ENCODE data around the gene ACTRT3. TPM values are rescaled to one million over a fixed set of nuclear protein-coding genes. Genes with fewer than 3 reads are reported as not detected.

The ACTRT3 gene
- total RNA-seq, 1 donor from 2014 or later = 0.32 TPM

DNA sequence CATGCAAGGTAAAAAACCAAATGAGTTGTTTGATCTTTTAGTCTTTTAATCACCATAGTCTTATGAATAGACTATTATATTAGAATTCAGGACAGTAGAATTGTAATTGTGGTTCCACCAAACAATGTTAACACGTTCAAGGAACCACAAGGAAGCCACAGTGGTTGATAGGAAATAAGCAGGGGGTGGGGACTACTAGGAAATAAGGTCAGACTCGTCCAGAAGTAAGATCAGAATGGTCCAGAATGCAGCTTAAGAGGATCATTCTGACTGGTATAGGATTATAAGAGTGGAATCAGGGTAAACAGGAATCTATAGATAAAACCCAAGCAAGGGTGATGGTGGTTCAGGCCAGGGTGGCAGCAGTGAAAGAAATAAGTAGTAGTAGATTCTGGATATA lies 11.4 kb upstream of the ACTRT3 start:
- H3K27me3 ChIP-seq = no peaks in the 10 kb centered on the region
- no peak overlapping the region for H3K27ac ChIP-seq
- H3K9me3 ChIP-seq = no peaks in the 10 kb centered on the region
- intact Hi-C loops (cut with DNase I) = no loop called here
- TF ChIP-seq, protein P1, sequence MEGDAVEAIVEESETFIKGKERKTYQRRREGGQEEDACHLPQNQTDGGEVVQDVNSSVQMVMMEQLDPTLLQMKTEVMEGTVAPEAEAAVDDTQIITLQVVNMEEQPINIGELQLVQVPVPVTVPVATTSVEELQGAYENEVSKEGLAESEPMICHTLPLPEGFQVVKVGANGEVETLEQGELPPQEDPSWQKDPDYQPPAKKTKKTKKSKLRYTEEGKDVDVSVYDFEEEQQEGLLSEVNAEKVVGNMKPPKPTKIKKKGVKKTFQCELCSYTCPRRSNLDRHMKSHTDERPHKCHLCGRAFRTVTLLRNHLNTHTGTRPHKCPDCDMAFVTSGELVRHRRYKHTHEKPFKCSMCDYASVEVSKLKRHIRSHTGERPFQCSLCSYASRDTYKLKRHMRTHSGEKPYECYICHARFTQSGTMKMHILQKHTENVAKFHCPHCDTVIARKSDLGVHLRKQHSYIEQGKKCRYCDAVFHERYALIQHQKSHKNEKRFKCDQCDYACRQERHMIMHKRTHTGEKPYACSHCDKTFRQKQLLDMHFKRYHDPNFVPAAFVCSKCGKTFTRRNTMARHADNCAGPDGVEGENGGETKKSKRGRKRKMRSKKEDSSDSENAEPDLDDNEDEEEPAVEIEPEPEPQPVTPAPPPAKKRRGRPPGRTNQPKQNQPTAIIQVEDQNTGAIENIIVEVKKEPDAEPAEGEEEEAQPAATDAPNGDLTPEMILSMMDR (IDR thresholded peaks at IDR 0.05) = no peak
- no peaks in the 10 kb centered on the region for H3K4me1 ChIP-seq
- H3K36me3 ChIP-seq = peaks cover 57 to 65% of the 10 kb centered on the region in 2 donors
- H3K4me3 ChIP-seq = no peak overlapping the region
- no peak for DNase-seq (ENCODE audit: low spot score in 2 of 2)

DNA sequence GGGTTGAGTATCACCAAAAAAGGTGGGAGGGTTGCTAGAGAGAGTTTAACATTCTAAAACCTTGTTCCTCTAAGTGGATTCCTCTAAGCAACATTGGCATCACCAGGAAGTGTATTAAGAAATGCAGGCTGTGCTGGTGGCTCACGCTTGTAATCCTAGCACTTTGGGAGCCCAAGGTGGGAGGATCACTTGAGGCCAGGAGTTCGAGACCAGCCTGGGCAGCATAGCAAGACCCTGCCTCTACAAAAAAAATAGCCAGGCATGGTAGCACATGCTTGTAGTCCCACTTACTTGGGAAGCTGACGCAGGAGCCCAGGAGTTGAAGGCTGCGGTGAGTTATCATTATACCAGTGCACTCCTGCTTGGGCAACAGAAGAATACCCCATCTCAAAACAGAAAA lies 8.5 kb upstream of the ACTRT3 start:
- DNase-seq (ENCODE audit: low spot score in 2 of 2) = no peak
- Histone ChIP-seq H3K27me3 (no peaks in the 10 kb centered on the region), H3K27ac (no peak overlapping the region), H3K4me3 (no peak overlapping the region), H3K9me3 (no peaks in the 10 kb centered on the region), H3K4me1 (peaks cover 7 to 14% of the 10 kb centered on the region in 2 donors), H3K36me3 (peaks cover 52 to 59% of the 10 kb centered on the region in 2 donors)
- TF ChIP-seq, protein P1 (IDR thresholded peaks at IDR 0.05) = no peak
- intact Hi-C loops (cut with DNase I) = no loop called here

DNA sequence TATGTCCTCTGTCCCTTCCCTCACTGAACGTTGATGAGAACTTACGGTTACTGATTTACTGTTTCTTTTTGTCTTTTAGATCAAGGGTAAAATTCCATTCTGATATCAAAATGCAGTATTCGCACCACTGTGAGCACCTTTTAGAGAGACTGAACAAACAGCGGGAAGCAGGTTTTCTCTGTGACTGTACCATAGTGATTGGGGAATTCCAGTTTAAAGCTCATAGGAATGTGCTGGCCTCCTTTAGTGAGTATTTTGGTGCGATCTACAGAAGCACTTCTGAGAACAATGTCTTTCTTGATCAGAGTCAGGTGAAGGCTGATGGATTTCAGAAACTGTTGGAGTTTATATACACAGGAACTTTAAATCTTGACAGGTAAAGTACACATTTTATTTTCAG lies 4.8 kb upstream of the ACTRT3 start:
- H3K27ac ChIP-seq = peak overlapping the region; percentile 96 to 97
- H3K36me3 ChIP-seq = peaks cover 20 to 32% of the 10 kb centered on the region in 2 donors
- intact Hi-C loops (cut with DNase I) = loop anchor here (5.0 kb wide), 2 partner anchors 193 to 408 kb away; partner anchors contain the start of genes PHC3 and SEC62
- H3K4me3 ChIP-seq = peak overlapping the region; percentile 75 to 78
- H3K27me3 ChIP-seq = no peaks in the 10 kb centered on the region
- peaks cover 7 to 14% of the 10 kb centered on the region in 2 donors for H3K4me1 ChIP-seq
- H3K9me3 ChIP-seq = no peaks in the 10 kb centered on the region
- TF ChIP-seq, protein P1 (IDR thresholded peaks at IDR 0.05) = no peak
- DNase-seq (ENCODE audit: low spot score in 2 of 2) = no peak

DNA sequence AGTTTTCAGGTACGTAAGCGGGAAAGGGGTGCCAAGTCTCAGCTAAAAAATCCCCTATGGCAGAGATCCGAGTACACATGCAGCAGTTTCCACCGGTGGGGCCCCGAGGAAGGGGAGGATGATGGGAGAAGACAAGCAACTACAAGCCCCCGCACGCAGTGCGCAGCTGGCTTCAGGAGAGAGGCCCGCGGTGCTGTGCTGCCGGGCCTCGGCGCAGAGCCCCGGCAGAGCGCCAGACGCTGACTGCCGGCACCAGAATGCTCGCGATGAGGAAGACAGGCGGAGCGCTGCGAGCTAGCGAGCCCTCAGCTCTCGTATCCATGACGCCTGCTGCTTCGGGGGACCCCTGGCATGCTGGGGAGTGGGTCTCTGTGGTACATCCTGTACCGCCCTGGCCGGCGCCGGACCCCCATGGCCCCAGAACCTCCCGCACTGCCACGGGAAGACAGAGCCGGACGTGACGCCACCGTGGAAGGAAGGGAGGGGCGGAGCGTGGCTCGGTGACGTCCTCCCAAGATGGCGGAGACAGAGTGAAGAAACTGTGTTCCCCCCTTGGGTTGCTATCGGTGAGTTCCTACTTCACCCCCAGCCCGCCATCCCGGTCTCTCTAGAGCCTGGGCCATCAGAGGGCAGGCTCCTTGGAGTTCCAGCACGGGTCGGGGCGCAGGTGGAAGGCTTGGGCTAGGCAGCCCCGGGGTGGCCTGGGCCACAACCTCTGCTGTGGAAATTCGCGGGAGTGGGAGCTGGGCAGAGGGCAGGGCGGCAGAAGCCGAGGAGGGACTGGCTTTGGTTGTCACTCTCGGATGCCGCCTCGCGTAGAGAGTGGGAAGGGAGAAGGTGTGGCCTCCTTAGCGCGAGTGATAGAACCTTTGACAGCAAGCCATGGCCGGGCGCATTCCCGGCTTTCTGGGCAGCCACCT lies 3.8 kb upstream of the ACTRT3 start, which contains the start of gene MYNN:
Gene MYNN (plus strand): TSS at position 500 of the 920 bp plus-strand sequence. CDS start 900 bp downstream, outside the sequence.
- Histone ChIP-seq H3K9me3 (no peaks in the 10 kb centered on the region), H3K36me3 (peaks cover 11 to 25% of the 10 kb centered on the region in 2 donors), H3K4me3 (peak within 1 kb of the TSS; percentile 75 to 78), H3K27me3 (no peaks in the 10 kb centered on the region), H3K27ac (peak within 1 kb of the TSS; percentile 96 to 97), H3K4me1 (peaks cover 7 to 14% of the 10 kb centered on the region in 2 donors)
- DNase-seq (ENCODE audit: low spot score in 2 of 2) = peak; percentile 74 to 96
- TF ChIP-seq, protein P1 (IDR thresholded peaks at IDR 0.05) = peak in 1 of 3 experiments; percentile 11
- intact Hi-C loops (cut with DNase I) = loop anchor here (2.0 to 5.0 kb wide), 4 partner anchors 194 to 626 kb away; partner anchors contain the start of genes PHC3, SEC62 and SKIL

DNA sequence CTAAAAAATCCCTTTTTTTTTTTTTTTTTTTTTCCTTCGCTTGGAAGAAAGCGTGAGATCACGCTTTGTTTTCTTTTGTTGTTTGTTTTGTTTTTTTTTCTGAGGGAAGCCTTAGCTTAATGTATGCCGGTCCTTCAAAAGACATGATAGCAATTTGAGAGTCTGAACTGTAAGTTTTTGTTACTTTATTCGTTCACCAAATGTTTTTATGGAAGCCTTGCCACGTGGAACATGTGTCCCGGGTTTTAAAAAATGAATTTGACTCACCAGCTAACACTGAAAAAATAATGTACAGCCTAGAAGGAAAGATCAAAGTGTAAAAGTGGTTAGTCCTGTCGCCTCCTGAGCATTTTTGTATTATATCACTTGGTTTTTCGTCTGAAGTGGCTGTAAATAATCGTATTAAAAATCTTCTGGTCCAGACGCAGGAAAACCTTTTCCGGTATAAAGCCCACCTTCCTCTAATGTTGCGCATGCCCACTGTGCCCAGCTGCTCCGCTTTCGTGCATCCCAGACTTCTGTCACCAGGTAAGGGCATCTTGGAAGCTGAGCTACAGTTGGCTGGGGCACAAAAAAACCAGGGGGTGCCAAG lies 3.0 kb upstream of the ACTRT3 start:
- H3K27me3 ChIP-seq = no peaks in the 10 kb centered on the region
- H3K9me3 ChIP-seq = no peaks in the 10 kb centered on the region
- peaks cover 7 to 21% of the 10 kb centered on the region in 2 donors for H3K36me3 ChIP-seq
- peak overlapping the region; percentile 96 to 97 for H3K27ac ChIP-seq
- peak overlapping the region; percentile 75 to 78 for H3K4me3 ChIP-seq
- H3K4me1 ChIP-seq = peaks cover 7 to 14% of the 10 kb centered on the region in 2 donors
- TF ChIP-seq, protein P1 (IDR thresholded peaks at IDR 0.05) = no peak
- intact Hi-C loops (cut with DNase I) = loop anchor here (2.0 to 5.0 kb wide), 4 partner anchors 195 to 626 kb away; partner anchors contain the start of genes PHC3, SEC62 and SKIL
- DNase-seq (ENCODE audit: low spot score in 2 of 2) = peak; percentile 39 to 86
